NT2/D1 (cell line): ENCODE measurements around the gene NFYC.

Experiments used
- SUZ12 ChIP-seq: IDR thresholded peaks from 2 replicates; pipeline ENCODE4 v1.6.1; 2011; ENCODE audit not compliant: insufficient read length, insufficient read depth; ENCODE audit errors: extremely low read depth
- YY1 ChIP-seq: IDR thresholded peaks from 2 replicates; pipeline ENCODE4 v1.6.1; 2011; ENCODE audit not compliant: insufficient read length, insufficient read depth
- ZNF274 ChIP-seq: IDR thresholded peaks from 2 replicates; pipeline ENCODE4 v1.6.1; 2011; ENCODE audit warnings: mild to moderate bottlenecking, low read depth, low read length

GRCh38 chr1:40653851-40654537 is 37.5 kb upstream of the NFYC start:
- no peak for TF ChIP-seq YY1
- no peak for TF ChIP-seq SUZ12
- TF ChIP-seq ZNF274: no peak
